ENCODE results near the gene MOCOS.

Gene MOCOS

GRCh38 chr18:36181441-36181840, 5.9 kb upstream of the MOCOS start:
- no peak overlapping the region for H3K27ac Mint-ChIP-seq
- H3K4me1 Mint-ChIP-seq, result peaks cover 12% of the 10 kb centered on the region
- H3K27me3 Mint-ChIP-seq (ENCODE audit: low read depth), result peaks cover 24% of the 10 kb centered on the region
- H3K4me3 Mint-ChIP-seq, result no peak overlapping the region
- H3K9me3 Mint-ChIP-seq, result no peaks in the 10 kb centered on the region
- no peak for TF ChIP-seq CTCF (IDR thresholded peaks at IDR 0.05; ENCODE audit: unreplicated experiment in 3 of 3)
- peaks cover 15% of the 10 kb centered on the region for H3K36me3 Mint-ChIP-seq (ENCODE audit: low read depth)

GRCh38 chr18:36181898-36182506, 5.3 kb upstream of the MOCOS start:
- no peak overlapping the region for H3K4me3 Mint-ChIP-seq
- no peaks in the 10 kb centered on the region for H3K9me3 Mint-ChIP-seq
- H3K4me1 Mint-ChIP-seq, result peaks cover 12% of the 10 kb centered on the region
- peak overlapping the region in 1 of 3 experiments; percentile 4 for H3K27ac Mint-ChIP-seq
- no peak for TF ChIP-seq CTCF (IDR thresholded peaks at IDR 0.05; ENCODE audit: unreplicated experiment in 3 of 3)
- H3K27me3 Mint-ChIP-seq (ENCODE audit: low read depth), result peaks cover 26% of the 10 kb centered on the region
- H3K36me3 Mint-ChIP-seq (ENCODE audit: low read depth), result peaks cover 12% of the 10 kb centered on the region

- no peak overlapping the region for H3K27ac Mint-ChIP-seq
- H3K4me3 Mint-ChIP-seq, result no peak overlapping the region
- H3K36me3 Mint-ChIP-seq (ENCODE audit: low read depth), result peaks cover 6% of the 10 kb centered on the region
- H3K27me3 Mint-ChIP-seq (ENCODE audit: low read depth), result peaks cover 34% of the 10 kb centered on the region
- TF ChIP-seq CTCF (IDR thresholded peaks at IDR 0.05; ENCODE audit: unreplicated experiment in 3 of 3), result no peak
- H3K9me3 Mint-ChIP-seq, result no peaks in the 10 kb centered on the region
- H3K4me1 Mint-ChIP-seq, result peaks cover 14% of the 10 kb centered on the region
These were observed 4.3 kb upstream of the MOCOS start for GRCh38 chr18:36183033-36183432.

- H3K36me3 Mint-ChIP-seq (ENCODE audit: low read depth), result no peaks in the 10 kb centered on the region
- H3K9me3 Mint-ChIP-seq, result no peaks in the 10 kb centered on the region
- H3K27me3 Mint-ChIP-seq (ENCODE audit: low read depth), result peaks cover 43% of the 10 kb centered on the region
- no peak for TF ChIP-seq CTCF (IDR thresholded peaks at IDR 0.05; ENCODE audit: unreplicated experiment in 3 of 3)
- H3K27ac Mint-ChIP-seq, result no peak overlapping the region
- peak overlapping the region in 2 of 3 experiments; percentile 25 to 56 for H3K4me3 Mint-ChIP-seq
- H3K4me1 Mint-ChIP-seq, result peaks cover 23% of the 10 kb centered on the region
These were observed 3.3 kb upstream of the MOCOS start for GRCh38 chr18:36183987-36184386.

- Mint-ChIP-seq H3K4me3 (peak overlapping the region; percentile 47 to 89 (median 57)), H3K27ac (no peak overlapping the region), H3K9me3 (no peaks in the 10 kb centered on the region), H3K36me3 (ENCODE audit: low read depth) (no peaks in the 10 kb centered on the region), H3K27me3 (ENCODE audit: low read depth) (peaks cover 55% of the 10 kb centered on the region), H3K4me1 (peaks cover 22% of the 10 kb centered on the region)
- TF ChIP-seq CTCF (IDR thresholded peaks at IDR 0.05; ENCODE audit: unreplicated experiment in 3 of 3), result no peak
These were observed 2.1 kb upstream of the MOCOS start for GRCh38 chr18:36185157-36185556.

- no peaks in the 10 kb centered on the region for H3K9me3 Mint-ChIP-seq
- peaks cover 17% of the 10 kb centered on the region for H3K4me1 Mint-ChIP-seq
- H3K27me3 Mint-ChIP-seq (ENCODE audit: low read depth), result peaks cover 57% of the 10 kb centered on the region
- no peaks in the 10 kb centered on the region for H3K36me3 Mint-ChIP-seq (ENCODE audit: low read depth)
- H3K27ac Mint-ChIP-seq, result no peak overlapping the region
- H3K4me3 Mint-ChIP-seq, result peak overlapping the region; percentile 76 to 89 (median 88)
- TF ChIP-seq CTCF (IDR thresholded peaks at IDR 0.05; ENCODE audit: unreplicated experiment in 3 of 3), result no peak
These were observed 1.3 kb upstream of the MOCOS start for GRCh38 chr18:36185901-36186460.
